HG03571 (cell line): Measurements from ENCODE around the gene MFSD6.
"Not testable (repeated sequence)": the region's sequence is repeated elsewhere in the genome, so short reads cannot be mapped to it uniquely, and the experiment has no call there.

Experiments used
- ATAC-seq: cut with Tn5 transposase; IDR thresholded peaks from one replicate; pipeline ENCODE4 v1.9.1; 2021; ENCODE audit not compliant: unreplicated experiment

The MFSD6 gene

GRCh38 chr2:190462181-190462580 lies 54.0 kb downstream of the MFSD6 start:
- no peak for ATAC-seq

DNA sequence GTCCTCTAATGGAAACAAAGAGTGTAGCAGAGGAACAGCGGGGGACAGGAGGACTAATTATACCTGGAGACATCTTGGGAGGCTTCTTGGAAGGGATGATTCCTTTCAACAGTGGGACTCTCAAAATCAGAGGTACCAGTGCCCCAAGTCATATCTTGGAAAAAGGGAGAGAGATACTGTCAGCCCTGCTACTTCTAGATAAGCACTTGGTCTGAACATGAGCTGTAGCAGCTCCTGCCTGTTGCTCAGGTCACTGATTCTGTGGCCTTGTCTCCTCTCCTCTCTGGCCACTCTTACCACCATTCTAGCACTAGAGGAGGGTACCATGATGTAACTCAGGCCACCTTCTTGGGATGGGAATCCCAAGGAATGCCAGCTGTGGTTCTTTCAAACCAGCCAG lies 54.5 kb downstream of the MFSD6 start:
- ATAC-seq, result no peak

GRCh38 chr2:190465060-190465459 lies 56.9 kb downstream of the MFSD6 start:
- peak; percentile 43 for ATAC-seq

DNA sequence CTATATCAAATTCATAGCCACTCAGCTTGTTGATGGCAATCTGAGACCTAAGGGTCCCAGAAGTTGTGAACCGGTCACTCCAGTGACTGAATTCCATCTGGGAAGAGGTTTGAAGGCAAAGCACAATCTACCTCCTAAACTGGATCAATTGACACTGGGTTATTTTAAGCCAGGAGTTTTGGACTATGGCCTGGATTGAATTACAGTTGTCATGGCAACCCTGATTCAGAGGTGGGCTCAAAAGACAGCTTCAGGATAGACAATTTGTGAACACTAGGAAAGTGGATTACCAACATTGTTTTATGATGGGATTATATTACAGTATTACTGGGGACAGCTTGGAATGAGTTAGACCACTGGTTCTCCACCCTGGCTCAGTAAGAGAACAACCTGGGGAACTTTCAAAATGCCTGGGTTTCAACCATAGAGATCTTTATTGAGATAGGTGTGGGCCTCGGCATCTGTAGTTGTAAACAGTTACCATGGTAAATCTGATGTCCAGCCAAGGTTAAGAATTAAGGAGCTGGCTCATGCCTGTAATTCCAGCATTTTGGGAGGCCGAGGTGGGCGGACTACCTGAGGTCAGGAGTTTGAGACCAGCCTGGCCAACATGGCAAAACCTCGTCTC lies 58.8 kb downstream of the MFSD6 start:
- ATAC-seq, result no peak

- peak; percentile 51 for ATAC-seq
These were observed 59.5 kb downstream of the MFSD6 start for GRCh38 chr2:190467575-190468083.

GRCh38 chr2:190468354-190468753 lies 60.2 kb downstream of the MFSD6 start:
- not testable (repeated sequence) for ATAC-seq

- peak; percentile 51 for ATAC-seq
These were observed 60.8 kb downstream of the MFSD6 start for GRCh38 chr2:190468814-190469569.

GRCh38 chr2:190469771-190470170 lies 61.6 kb downstream of the MFSD6 start:
- no peak for ATAC-seq

DNA sequence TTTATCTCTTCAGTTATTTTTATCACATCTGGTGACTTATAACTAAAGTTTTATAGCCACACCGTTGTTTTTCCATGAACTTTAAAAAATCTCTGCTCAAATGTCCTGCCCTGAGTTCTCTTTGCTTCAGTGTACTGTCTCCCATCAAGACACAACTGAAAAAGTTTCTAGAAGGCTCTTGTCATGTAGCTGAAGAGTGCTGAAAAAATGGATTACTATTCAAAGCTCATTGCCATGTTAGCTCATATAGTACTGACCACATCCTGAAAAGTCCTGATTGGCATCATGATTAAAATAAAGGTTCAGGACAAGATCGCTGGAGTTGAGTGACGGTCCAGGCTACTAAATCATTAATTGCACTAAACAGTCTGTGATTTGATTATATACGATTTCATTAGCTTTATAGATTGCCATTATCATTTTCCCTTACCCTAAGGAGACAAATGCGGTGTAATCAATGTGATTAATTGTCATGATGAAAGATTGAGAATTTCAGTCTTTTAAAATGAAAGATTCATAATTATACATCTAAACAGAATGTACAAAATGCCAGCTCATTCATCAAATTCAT lies 62.2 kb downstream of the MFSD6 start:
- no peak for ATAC-seq

DNA sequence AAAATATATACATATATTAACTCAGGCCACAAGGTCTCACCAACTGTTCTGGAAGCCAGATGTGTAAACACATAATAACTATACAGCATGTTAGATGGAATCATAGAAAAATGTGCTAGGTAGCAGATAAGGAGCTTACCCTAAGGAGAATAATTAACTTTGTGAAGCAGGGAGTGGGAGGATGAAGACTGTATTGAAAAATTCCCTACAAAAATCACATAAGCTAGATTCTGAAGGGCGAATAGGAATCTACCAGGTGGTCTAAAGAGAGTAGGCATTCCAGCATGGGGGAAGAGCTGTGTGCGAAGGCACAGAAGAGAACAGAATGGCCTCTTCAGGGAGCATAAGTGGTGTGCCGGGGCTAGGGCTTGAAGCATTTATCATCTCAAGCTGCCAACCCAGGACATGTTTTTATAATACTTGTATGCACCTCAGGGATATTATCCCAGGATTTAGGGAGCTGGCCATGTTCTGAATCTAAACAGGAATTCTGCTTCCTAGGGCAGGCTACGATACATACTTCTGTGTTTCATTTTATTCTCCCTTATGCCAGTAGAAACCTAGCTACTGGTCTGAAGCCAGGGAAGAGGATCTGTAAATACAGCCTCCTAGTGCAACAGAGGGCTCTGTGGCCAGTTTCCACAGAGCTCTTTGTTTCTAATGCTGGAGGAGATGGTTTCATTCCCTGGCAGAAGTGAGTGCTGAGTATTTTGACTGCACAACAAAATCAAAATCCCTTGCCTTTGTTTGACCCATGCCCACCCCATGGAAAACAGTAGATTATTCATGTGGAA lies 69.7 kb downstream of the MFSD6 start:
- no peak for ATAC-seq

DNA sequence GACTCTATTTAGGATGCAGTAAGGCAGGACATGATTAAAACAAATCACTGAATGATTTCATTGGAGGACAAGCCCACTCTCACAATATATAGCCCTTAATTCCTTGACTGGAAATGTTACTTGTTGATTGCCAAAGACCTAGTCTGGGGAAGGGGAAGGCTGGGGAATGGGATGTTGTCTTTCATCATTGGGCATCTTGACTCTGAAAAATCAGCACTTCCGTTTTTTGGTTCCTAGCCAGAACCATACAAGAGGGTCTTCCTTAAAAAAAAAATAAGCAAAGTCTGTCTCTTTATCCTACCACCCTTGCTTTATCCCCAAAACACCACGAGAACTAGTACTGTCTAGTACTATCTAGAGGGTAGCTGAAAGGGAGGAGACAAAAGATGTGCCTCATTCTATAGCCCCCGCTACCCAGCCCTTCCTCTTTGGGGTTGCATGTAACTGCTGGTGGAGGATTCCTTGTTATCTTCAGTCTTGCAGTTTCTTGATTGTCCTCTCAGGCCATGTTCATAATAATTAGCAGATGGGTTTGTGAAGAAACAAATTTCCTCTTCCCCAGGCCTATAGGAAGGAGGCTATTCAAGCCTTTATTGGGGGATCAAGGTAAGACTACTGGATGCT lies 70.5 kb downstream of the MFSD6 start:
- no peak for ATAC-seq

GRCh38 chr2:190481339-190481738 lies 73.2 kb downstream of the MFSD6 start:
- ATAC-seq, result no peak

GRCh38 chr2:190482451-190482850 lies 74.3 kb downstream of the MFSD6 start:
- ATAC-seq, result no peak

GRCh38 chr2:190486037-190486623 lies 78.0 kb downstream of the MFSD6 start:
- ATAC-seq, result no peak

- no peak for ATAC-seq
These were observed 80.5 kb downstream of the MFSD6 start for GRCh38 chr2:190488516-190489233.

GRCh38 chr2:190489475-190489874 lies 81.3 kb downstream of the MFSD6 start:
- ATAC-seq, result no peak

- no peak for ATAC-seq
These were observed 82.3 kb downstream of the MFSD6 start for GRCh38 chr2:190490502-190490901.

DNA sequence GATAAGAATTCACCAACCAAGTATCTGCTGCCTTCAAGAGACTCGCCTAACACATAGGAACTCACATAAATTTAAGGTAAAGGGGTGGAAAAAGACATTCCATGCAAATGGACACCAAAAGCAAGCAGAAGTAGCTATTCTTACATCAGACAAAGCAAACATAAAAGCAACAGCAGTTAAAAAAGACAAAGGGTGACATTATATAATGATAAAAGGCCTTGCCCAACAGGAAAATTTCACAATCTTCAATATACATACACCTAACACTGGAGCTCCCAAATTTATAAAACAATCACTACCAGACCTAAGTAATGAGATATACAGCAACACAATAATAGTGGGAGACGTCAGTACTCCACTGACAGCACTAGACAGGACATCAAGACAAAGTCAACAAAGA lies 84.9 kb downstream of the MFSD6 start:
- ATAC-seq, result no peak

DNA sequence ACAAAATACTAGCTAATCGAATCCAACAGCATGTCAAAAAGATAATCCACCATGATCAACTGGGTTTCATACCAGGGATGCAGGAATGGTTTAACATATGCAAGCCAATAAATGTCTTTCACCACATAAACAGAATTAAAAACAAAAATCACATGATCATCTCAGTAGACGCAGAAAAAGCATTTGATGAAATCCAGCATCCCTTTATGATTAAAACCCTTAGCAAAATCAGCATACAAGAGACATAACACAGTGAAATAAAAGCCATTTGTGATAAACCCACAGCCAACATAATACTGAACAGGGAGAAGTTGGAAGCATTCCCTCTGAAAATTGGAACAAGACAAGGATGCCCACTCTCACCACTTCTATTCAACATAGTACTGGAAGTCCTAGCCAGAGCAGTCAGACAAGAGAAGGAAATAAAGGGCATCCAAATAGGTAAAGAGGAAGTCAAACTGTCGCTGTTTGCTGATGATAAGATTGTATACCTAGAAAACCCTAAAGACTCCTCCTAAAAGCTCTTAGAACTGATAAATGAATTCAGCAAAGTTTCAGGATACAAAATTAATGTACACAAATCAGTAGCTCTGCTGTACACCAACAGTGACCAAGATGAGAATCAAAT lies 86.6 kb downstream of the MFSD6 start:
- ATAC-seq, result not testable (repeated sequence)
